Measurements from ENCODE around the gene PALS2. TPM values are rescaled to one million over a fixed set of nuclear protein-coding genes. Genes with fewer than 3 reads are reported as not detected.

Gene PALS2
- total RNA-seq, 1 experiment from 2014 or later: 64.6 TPM

GRCh38 chr7:24617957-24618616 lies 44.8 kb downstream of the PALS2 start:
- Mint-ChIP-seq H3K4me1 (peaks cover 62% of the 10 kb centered on the region), H3K9me3 (peaks cover 8% of the 10 kb centered on the region), H3K27me3 (ENCODE audit: low read depth) (no peaks in the 10 kb centered on the region), H3K27ac (no peak overlapping the region), H3K4me3 (no peak overlapping the region), H3K36me3 (no peaks in the 10 kb centered on the region)
- ATAC-seq (no peak), DNase-seq (ENCODE audit: low spot score) (no peak)
- POLR2A ChIA-PET: no interaction called here
- CTCF ChIA-PET: no interaction called here
- TF ChIP-seq CTCF (IDR thresholded peaks at IDR 0.05): no peak
- TF ChIP-seq NFE2L1 (CRISPR knock-in tag; IDR thresholded peaks at IDR 0.05): no peak
- TF ChIP-seq TP53 (CRISPR knock-in tag; IDR thresholded peaks at IDR 0.05): no peak
- no peak for TF ChIP-seq TCF7 (CRISPR knock-in tag; IDR thresholded peaks at IDR 0.05; ENCODE audit: low read depth)
- TF ChIP-seq EMX1 (CRISPR knock-in tag; IDR thresholded peaks at IDR 0.05): no peak
- TF ChIP-seq ERG (CRISPR knock-in tag; IDR thresholded peaks at IDR 0.05): no peak
- TF ChIP-seq GABPB1 (CRISPR knock-in tag; IDR thresholded peaks at IDR 0.05): no peak
- no peak for TF ChIP-seq CBFB (CRISPR knock-in tag; IDR thresholded peaks at IDR 0.05; ENCODE audit: low read depth)
- no peak for TF ChIP-seq ZNF671 (CRISPR knock-in tag; IDR thresholded peaks at IDR 0.05)
- no peak for TF ChIP-seq CREB1 (CRISPR knock-in tag; IDR thresholded peaks at IDR 0.05)
- no peak for TF ChIP-seq TEAD4 (CRISPR knock-in tag; IDR thresholded peaks at IDR 0.05)
- no peak for TF ChIP-seq ZNF317 (CRISPR knock-in tag; IDR thresholded peaks at IDR 0.05; ENCODE audit: borderline replicate concordance, low read depth)
- no peak for TF ChIP-seq JAZF1 (CRISPR knock-in tag; IDR thresholded peaks at IDR 0.05)
- no peak for TF ChIP-seq ELF4 (CRISPR knock-in tag; IDR thresholded peaks at IDR 0.05; ENCODE audit: low read depth)
- TF ChIP-seq ZNF416 (CRISPR knock-in tag; IDR thresholded peaks at IDR 0.05): no peak
- TF ChIP-seq ARID4B (CRISPR knock-in tag; IDR thresholded peaks at IDR 0.05; ENCODE audit: borderline replicate concordance): no peak

- ChIA-PET POLR2A (no interaction called here), CTCF (interaction anchor here (1.1 kb wide), 1 partner anchor 29 kb away, joined by 3 read pairs; no protein-coding TSS in a partner anchor)
- peaks cover 4% of the 10 kb centered on the region; the same call in 1 of the 2 replicates for H3K9me3 Mint-ChIP-seq
- DNase-seq (ENCODE audit: low spot score) (no peak), ATAC-seq (no peak)
- no peak overlapping the region for H3K27ac Mint-ChIP-seq
- H3K36me3 Mint-ChIP-seq: no peaks in the 10 kb centered on the region
- peaks cover 58% of the 10 kb centered on the region for H3K4me1 Mint-ChIP-seq
- H3K4me3 Mint-ChIP-seq: no peak overlapping the region
- no peaks in the 10 kb centered on the region for H3K27me3 Mint-ChIP-seq (ENCODE audit: low read depth)
- TF ChIP-seq CTCF (IDR thresholded peaks at IDR 0.05): no peak
- TF ChIP-seq EMX1 (CRISPR knock-in tag; IDR thresholded peaks at IDR 0.05): no peak
- no peak for TF ChIP-seq JUN (CRISPR knock-in tag; IDR thresholded peaks at IDR 0.05)
- TF ChIP-seq SMAD3 (CRISPR knock-in tag; IDR thresholded peaks at IDR 0.05; ENCODE audit: borderline replicate concordance): no peak
- TF ChIP-seq ARID4B (CRISPR knock-in tag; IDR thresholded peaks at IDR 0.05; ENCODE audit: borderline replicate concordance): no peak
- no peak for TF ChIP-seq RELA (CRISPR knock-in tag; IDR thresholded peaks at IDR 0.05; ENCODE audit: borderline replicate concordance)
- TF ChIP-seq TEAD1 (CRISPR knock-in tag; IDR thresholded peaks at IDR 0.05): no peak
- no peak for TF ChIP-seq ESRRA (CRISPR knock-in tag; IDR thresholded peaks at IDR 0.05; ENCODE audit: borderline replicate concordance)
- no peak for TF ChIP-seq MXD4 (CRISPR knock-in tag; IDR thresholded peaks at IDR 0.05; ENCODE audit: borderline replicate concordance)
These were observed 46.7 kb downstream of the PALS2 start for GRCh38 chr7:24619978-24620377.

All from WTC11 (cell line).